ENCODE data around the gene CFAP299. TPM values are rescaled to one million over a fixed set of nuclear protein-coding genes. Genes with fewer than 3 reads are reported as not detected.
"Not testable (repeated sequence)": the region's sequence is repeated elsewhere in the genome, so short reads cannot be mapped to it uniquely, and the experiment has no call there.

The CFAP299 gene
- total RNA-seq, 6 experiments from 2014 or later: not detected

GRCh38 chr4:80311130-80311529, 24.4 kb upstream of the CFAP299 start:
- Histone ChIP-seq H3K4me3 (no peak overlapping the region), H3K36me3 (no peaks in the 10 kb centered on the region), H3K27me3 (peaks cover 0 to 5% of the 10 kb centered on the region in 2 donors), H3K27ac (no peak overlapping the region), H3K9me3 (no peaks in the 10 kb centered on the region), H3K4me1 (no peaks in the 10 kb centered on the region)
- ATAC-seq (no peak), DNase-seq (no peak)
- WGBS (ENCODE audit: insufficient coverage, low coverage, low lambda C conversion rate, missing lambda C conversion rate): 64% methylated on average over 3 of the region's 3 CpGs
- TF ChIP-seq POLR2A (IDR thresholded peaks at IDR 0.05) (no peak), CTCF (IDR thresholded peaks at IDR 0.05) (no peak)
- intact Hi-C loops (cut with DNase I): no loop called here

- 37% methylated on average over 1 of the region's 1 CpG for WGBS (ENCODE audit: insufficient coverage, low coverage, low lambda C conversion rate, missing lambda C conversion rate)
- DNase-seq (no peak), ATAC-seq (no peak)
- intact Hi-C loops (cut with DNase I): no loop called here
- no peak overlapping the region for H3K4me3 ChIP-seq
- TF ChIP-seq CTCF (IDR thresholded peaks at IDR 0.05) (no peak), POLR2A (IDR thresholded peaks at IDR 0.05) (no peak)
- H3K27ac ChIP-seq: no peak overlapping the region
- no peaks in the 10 kb centered on the region for H3K4me1 ChIP-seq
- H3K27me3 ChIP-seq: no peaks in the 10 kb centered on the region
- H3K9me3 ChIP-seq: no peaks in the 10 kb centered on the region
- no peaks in the 10 kb centered on the region for H3K36me3 ChIP-seq
Measured at GRCh38 chr4:80312124-80312523, 23.4 kb upstream of the CFAP299 start.

- no peaks in the 10 kb centered on the region for H3K27me3 ChIP-seq
- ATAC-seq: no peak
- no peak overlapping the region for H3K27ac ChIP-seq
- H3K36me3 ChIP-seq: no peaks in the 10 kb centered on the region
- 52% methylated on average over 7 of the region's 7 CpGs for WGBS (ENCODE audit: insufficient coverage, low coverage, low lambda C conversion rate, missing lambda C conversion rate)
- TF ChIP-seq POLR2A (IDR thresholded peaks at IDR 0.05) (no peak), CTCF (IDR thresholded peaks at IDR 0.05) (no peak)
- H3K4me1 ChIP-seq: no peaks in the 10 kb centered on the region
- H3K9me3 ChIP-seq: no peaks in the 10 kb centered on the region
- intact Hi-C loops (cut with DNase I): no loop called here
- no peak overlapping the region for H3K4me3 ChIP-seq
- no peak for DNase-seq
Measured at GRCh38 chr4:80313627-80314026, 21.9 kb upstream of the CFAP299 start.

- H3K27me3 ChIP-seq; H3K36me3 ChIP-seq; DNase-seq; H3K9me3 ChIP-seq; H3K4me3 ChIP-seq; intact Hi-C loops (cut with DNase I); H3K4me1 ChIP-seq; ATAC-seq; H3K27ac ChIP-seq: not testable (repeated sequence)
Measured at GRCh38 chr4:80315848-80316247, 19.7 kb upstream of the CFAP299 start.

- Histone ChIP-seq H3K4me1 (no peaks in the 10 kb centered on the region), H3K27ac (no peak overlapping the region), H3K4me3 (no peak overlapping the region), H3K36me3 (no peaks in the 10 kb centered on the region), H3K9me3 (no peaks in the 10 kb centered on the region), H3K27me3 (no peaks in the 10 kb centered on the region)
- WGBS (ENCODE audit: insufficient coverage, low coverage, low lambda C conversion rate, missing lambda C conversion rate): 84% methylated on average over 8 of the region's 8 CpGs
- ATAC-seq (peak in 1 of 4 donors; percentile 16), DNase-seq (no peak)
- TF ChIP-seq POLR2A (IDR thresholded peaks at IDR 0.05) (no peak), CTCF (IDR thresholded peaks at IDR 0.05) (no peak)
- intact Hi-C loops (cut with DNase I): no loop called here
Measured at GRCh38 chr4:80321341-80321740, 14.2 kb upstream of the CFAP299 start.

All from right lobe of liver (tissue), 6 donors.